Activated CD8-positive, alpha-beta T cell treated with anti-CD3 and anti-CD28 coated beads for 36 hours (primary cell): ENCODE data around the gene ZSCAN2. TPM values are rescaled to one million over a fixed set of nuclear protein-coding genes. Genes with fewer than 3 reads are reported as not detected.

ENCODE experiments used
- ATAC-seq: fragments of 200-7000 bp; cut with Tn5 transposase; one replicate; pipeline ENCODE4 v1.10.0; 2021; ENCODE audit warnings: mild to moderate bottlenecking, moderate library complexity
- CTCF ChIA-PET: fragments of 350-600 bp; sonication (Branson Sonifier 250); formaldehyde crosslinking; loops from one replicate; lab custom pipeline; 2021; ENCODE audit warnings: antibody characterized with exemption; lab: Charles Lee
- POLR2A ChIA-PET: fragments of 350-600 bp; sonication (Branson Sonifier 250); formaldehyde crosslinking; loops from one replicate; lab custom pipeline; 2021; ENCODE audit warnings: antibody characterized with exemption; lab: Charles Lee
- DNase-seq: peaks from one replicate; pipeline ENCODE4 v3.0.0-alpha.2; 2020
- H3K27ac Mint-ChIP-seq: one replicate; pipeline ENCODE4 v1.8.0; 2021; ENCODE audit warnings: mild to moderate bottlenecking, mixed read lengths
- H3K27me3 Mint-ChIP-seq: one replicate; pipeline ENCODE4 v1.8.0; 2021; ENCODE audit warnings: mixed read lengths
- H3K36me3 Mint-ChIP-seq: one replicate; pipeline ENCODE4 v1.8.0; 2021; ENCODE audit warnings: low read depth, mixed read lengths
- H3K4me1 Mint-ChIP-seq: one replicate; pipeline ENCODE4 v1.8.0; 2021; ENCODE audit warnings: low read depth, mixed read lengths
- H3K4me3 Mint-ChIP-seq: one replicate; pipeline ENCODE4 v1.8.0; 2021; ENCODE audit warnings: mild to moderate bottlenecking, moderate library complexity, mixed read lengths
- H3K9me3 Mint-ChIP-seq: one replicate; pipeline ENCODE4 v1.8.0; 2021; ENCODE audit warnings: mixed read lengths
- intact Hi-C: fragments of 100-400 bp; cut with micrococcal nuclease; formaldehyde crosslinking; loops from one replicate; pipeline ENCODE4 v1.10.0; 2022
- total RNA-seq, 2 experiments: library from RNA; stranded (reverse); gene quantifications; one replicate each; pipeline ENCODE4 v1.2.3, GENCODE V29; 2021
- TF ChIP-seq, protein P1 (sequence below): fragments of 200-600 bp; IDR thresholded peaks from one replicate; pipeline ENCODE4 v1.8.0; 2022; ENCODE audit warnings: antibody characterized with exemption, mild to moderate bottlenecking

The ZSCAN2 gene
- total RNA-seq, 2 experiments from 2014 or later: 6.6 to 7.6 TPM

DNA sequence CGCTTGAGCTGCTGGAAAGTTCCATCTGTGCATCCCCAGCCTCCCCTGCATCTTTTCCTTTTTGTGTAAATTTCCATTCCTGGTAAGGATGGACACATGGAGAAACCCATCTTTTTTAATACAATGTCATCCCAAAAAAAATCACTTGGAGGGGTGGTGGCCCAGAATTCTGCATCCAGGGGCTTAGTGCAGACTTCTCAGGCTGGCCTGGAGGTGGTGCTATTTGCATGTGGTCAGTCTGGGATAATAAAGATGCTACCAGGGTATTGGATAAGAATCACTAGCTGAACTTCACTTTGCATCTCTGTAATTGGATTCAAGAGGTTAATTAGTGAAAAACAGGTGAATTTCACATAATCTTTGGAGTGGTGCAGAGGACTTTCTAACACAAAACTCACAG lies 1.8 kb upstream of the ZSCAN2 start:
- intact Hi-C loops: loop anchor here (5.0 kb wide), 1 partner anchor 278 kb away; no protein-coding TSS in a partner anchor
- H3K27ac Mint-ChIP-seq: peak overlapping the region; percentile 62
- H3K9me3 Mint-ChIP-seq: no peaks in the 10 kb centered on the region
- ATAC-seq (no peak), DNase-seq (peak; percentile 51)
- POLR2A ChIA-PET: interaction anchor here (1.2 to 4.7 kb wide), 3 partner anchors 33 to 56 kb away, joined by 3 to 20 read pairs (median 19); partner anchors contain the start of gene WDR73
- TF ChIP-seq, protein P1, sequence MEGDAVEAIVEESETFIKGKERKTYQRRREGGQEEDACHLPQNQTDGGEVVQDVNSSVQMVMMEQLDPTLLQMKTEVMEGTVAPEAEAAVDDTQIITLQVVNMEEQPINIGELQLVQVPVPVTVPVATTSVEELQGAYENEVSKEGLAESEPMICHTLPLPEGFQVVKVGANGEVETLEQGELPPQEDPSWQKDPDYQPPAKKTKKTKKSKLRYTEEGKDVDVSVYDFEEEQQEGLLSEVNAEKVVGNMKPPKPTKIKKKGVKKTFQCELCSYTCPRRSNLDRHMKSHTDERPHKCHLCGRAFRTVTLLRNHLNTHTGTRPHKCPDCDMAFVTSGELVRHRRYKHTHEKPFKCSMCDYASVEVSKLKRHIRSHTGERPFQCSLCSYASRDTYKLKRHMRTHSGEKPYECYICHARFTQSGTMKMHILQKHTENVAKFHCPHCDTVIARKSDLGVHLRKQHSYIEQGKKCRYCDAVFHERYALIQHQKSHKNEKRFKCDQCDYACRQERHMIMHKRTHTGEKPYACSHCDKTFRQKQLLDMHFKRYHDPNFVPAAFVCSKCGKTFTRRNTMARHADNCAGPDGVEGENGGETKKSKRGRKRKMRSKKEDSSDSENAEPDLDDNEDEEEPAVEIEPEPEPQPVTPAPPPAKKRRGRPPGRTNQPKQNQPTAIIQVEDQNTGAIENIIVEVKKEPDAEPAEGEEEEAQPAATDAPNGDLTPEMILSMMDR: peak; percentile 72
- no peaks in the 10 kb centered on the region for H3K27me3 Mint-ChIP-seq
- CTCF ChIA-PET: interaction anchor here (0.6 to 4.8 kb wide), 28 partner anchors 10 to 330 kb away, joined by 3 to 48 read pairs (median 4); partner anchors contain the start of genes SEC11A and WDR73
- H3K4me1 Mint-ChIP-seq: peaks cover 58% of the 10 kb centered on the region
- H3K4me3 Mint-ChIP-seq: no peak overlapping the region
- H3K36me3 Mint-ChIP-seq: peaks cover 4% of the 10 kb centered on the region

DNA sequence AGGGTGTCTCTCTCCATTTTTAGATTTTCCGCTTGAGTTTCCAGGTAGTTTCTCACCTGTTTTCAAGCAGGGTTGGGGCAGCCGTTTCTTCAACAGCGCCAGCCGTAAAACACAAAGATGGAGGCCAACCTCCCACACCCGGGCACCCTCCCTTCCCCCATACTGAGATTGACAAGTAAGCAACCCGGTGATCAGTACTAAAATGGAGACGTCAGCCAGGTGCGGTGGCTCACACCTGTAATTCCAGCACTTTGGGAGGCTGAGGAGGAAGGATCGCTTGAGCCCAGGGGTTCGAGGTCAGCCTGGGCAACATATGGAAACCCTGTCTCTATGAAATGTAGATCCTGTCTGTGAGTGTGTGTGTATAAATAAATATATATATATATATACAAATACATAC lies 903 bp upstream of the ZSCAN2 start:
- ATAC-seq: no peak
- Mint-ChIP-seq H3K4me3 (peak overlapping the region; percentile 91), H3K9me3 (no peaks in the 10 kb centered on the region), H3K27ac (no peak overlapping the region), H3K27me3 (no peaks in the 10 kb centered on the region), H3K4me1 (peaks cover 61% of the 10 kb centered on the region), H3K36me3 (peaks cover 8% of the 10 kb centered on the region)
- TF ChIP-seq, protein P1: no peak
- no peak for DNase-seq
- CTCF ChIA-PET: interaction anchor here (0.8 to 4.8 kb wide), 16 partner anchors 9 to 329 kb away, joined by 3 to 48 read pairs (median 5); partner anchors contain the start of gene WDR73
- POLR2A ChIA-PET: interaction anchor here (0.9 to 4.7 kb wide), 5 partner anchors 10 to 55 kb away, joined by 4 to 20 read pairs (median 6); partner anchors contain the start of gene WDR73
- intact Hi-C loops: loop anchor here (2.0 to 5.0 kb wide), 2 partner anchors 35 to 277 kb away; no protein-coding TSS in a partner anchor

DNA sequence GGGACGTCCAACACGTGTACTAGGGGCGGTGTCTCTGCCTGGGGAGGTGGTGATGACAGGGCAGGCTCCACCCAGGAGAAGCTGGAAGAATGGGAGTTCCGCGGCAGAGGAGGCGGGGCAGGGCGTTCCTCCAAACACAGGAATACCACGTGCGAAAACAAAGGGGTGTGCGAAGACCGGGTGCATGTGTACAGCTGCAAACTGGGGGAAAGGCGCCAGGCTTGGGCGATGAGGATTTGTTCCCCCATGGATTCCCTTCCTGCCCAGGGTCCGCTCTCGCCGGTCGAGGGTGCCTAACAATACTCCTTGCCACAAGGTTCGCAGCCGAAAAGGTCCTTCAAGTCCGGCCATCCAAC lies 500 bp upstream of the ZSCAN2 start:
- intact Hi-C loops: loop anchor here (2.0 kb wide), 1 partner anchor 34 kb away; no protein-coding TSS in a partner anchor
- peaks cover 65% of the 10 kb centered on the region for H3K4me1 Mint-ChIP-seq
- ChIA-PET CTCF (interaction anchor here (1.0 to 4.8 kb wide), 6 partner anchors 9 to 277 kb away, joined by 3 to 48 read pairs (median 14); partner anchors contain the start of gene WDR73), POLR2A (interaction anchor here (0.9 to 4.7 kb wide), 6 partner anchors 10 to 54 kb away, joined by 4 to 20 read pairs (median 6); partner anchors contain the start of gene WDR73)
- peaks cover 11% of the 10 kb centered on the region for H3K36me3 Mint-ChIP-seq
- peak; percentile 60 for DNase-seq
- peak overlapping the region; percentile 91 for H3K4me3 Mint-ChIP-seq
- peak overlapping the region; percentile 80 for H3K27ac Mint-ChIP-seq
- H3K9me3 Mint-ChIP-seq: no peaks in the 10 kb centered on the region
- H3K27me3 Mint-ChIP-seq: no peaks in the 10 kb centered on the region
- ATAC-seq: peak; percentile 14
- TF ChIP-seq, protein P1: no peak

DNA sequence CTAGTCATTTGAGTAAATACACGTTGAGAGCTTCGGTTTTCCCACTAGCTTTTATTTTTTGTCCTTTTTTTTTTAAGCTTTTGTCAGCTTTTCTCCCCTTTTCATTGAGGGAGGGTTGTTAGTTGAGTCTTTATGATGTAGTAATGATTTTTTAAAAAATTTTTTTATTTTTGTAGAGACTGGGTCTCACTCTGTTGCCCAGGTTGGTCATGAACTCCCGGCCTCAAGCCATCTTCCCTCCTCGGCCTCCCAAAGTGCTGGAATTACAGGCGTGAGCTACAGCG lies 688 bp downstream of the ZSCAN2 start:
- H3K36me3 Mint-ChIP-seq: peaks cover 23% of the 10 kb centered on the region

More for the DNA sequence above, 688 bp downstream of the ZSCAN2 start:
- Mint-ChIP-seq H3K9me3 (no peaks in the 10 kb centered on the region), H3K27me3 (no peaks in the 10 kb centered on the region), H3K4me1 (peaks cover 77% of the 10 kb centered on the region), H3K4me3 (peak overlapping the region; percentile 91), H3K27ac (no peak overlapping the region)
- DNase-seq (no peak), ATAC-seq (no peak)
- TF ChIP-seq, protein P1: no peak
- intact Hi-C loops: loop anchor here (2.0 kb wide), 1 partner anchor 33 kb away; no protein-coding TSS in a partner anchor
- ChIA-PET CTCF (interaction anchor here (0.9 to 4.8 kb wide), 6 partner anchors 13 to 54 kb away, joined by 3 to 48 read pairs (median 5); partner anchors contain the start of gene WDR73), POLR2A (interaction anchor here (0.8 to 4.7 kb wide), 7 partner anchors 9 to 68 kb away, joined by 3 to 20 read pairs (median 4); partner anchors contain the start of gene WDR73)
